HL-60 (cell line): ENCODE measurements around the gene HES6.

Source experiments
- DNase-seq, 2 experiments: peaks; one replicate each; pipeline ENCODE4 v3.0.0-alpha.2; 2010 to 2020; ENCODE audit warnings: low read depth in 1 of 2, low spot score in 1 of 2
- H3K27ac ChIP-seq: fragments of 250-450 bp; sonication (Bioruptor Pico); replicated peaks from 2 replicates; pipeline ENCODE4 v1.5.1; 2020; ENCODE audit warnings: mild to moderate bottlenecking, moderate library complexity
- H3K27me3 ChIP-seq: fragments of 250-450 bp; sonication (Bioruptor Pico); 2 replicates; pipeline ENCODE4 v1.5.1; 2021; ENCODE audit warnings: mild to moderate bottlenecking, moderate library complexity; ENCODE audit not compliant: insufficient read depth, poor library complexity, severe bottlenecking
- H3K4me3 ChIP-seq: replicated peaks from 2 replicates; pipeline ENCODE4 v1.5.1; 2011; ENCODE audit warnings: mild to moderate bottlenecking, control low read depth, low read length; ENCODE audit not compliant: insufficient read depth
- CTCF ChIP-seq: IDR thresholded peaks from one replicate; pipeline ENCODE4 v1.5.1; 2011; ENCODE audit warnings: low read length, control low read depth, inconsistent platforms; ENCODE audit not compliant: insufficient read depth
- GABPA ChIP-seq: IDR thresholded peaks from 2 replicates; pipeline ENCODE4 v1.6.1; 2012; ENCODE audit warnings: low read depth
- POLR2AphosphoS5 ChIP-seq: IDR thresholded peaks from 2 replicates; pipeline ENCODE4 v1.6.1; 2012; ENCODE audit warnings: low read depth
- SPI1 ChIP-seq: IDR thresholded peaks from 2 replicates; pipeline ENCODE4 v1.6.1; 2012; ENCODE audit warnings: low read depth, mild to moderate bottlenecking, borderline replicate concordance
- TF ChIP-seq, protein P1 (sequence below): IDR thresholded peaks from 2 replicates; pipeline ENCODE4 v1.6.1; 2012; ENCODE audit warnings: low read depth; ENCODE audit not compliant: insufficient replicate concordance

Gene HES6

GRCh38 chr2:238239543-238239862, 335 bp downstream of the HES6 start:
- no peaks in the 10 kb centered on the region for H3K27me3 ChIP-seq
- H3K27ac ChIP-seq, result no peak overlapping the region
- TF ChIP-seq POLR2AphosphoS5, result no peak
- TF ChIP-seq CTCF, result no peak
- no peak for TF ChIP-seq SPI1
- TF ChIP-seq, protein P1, sequence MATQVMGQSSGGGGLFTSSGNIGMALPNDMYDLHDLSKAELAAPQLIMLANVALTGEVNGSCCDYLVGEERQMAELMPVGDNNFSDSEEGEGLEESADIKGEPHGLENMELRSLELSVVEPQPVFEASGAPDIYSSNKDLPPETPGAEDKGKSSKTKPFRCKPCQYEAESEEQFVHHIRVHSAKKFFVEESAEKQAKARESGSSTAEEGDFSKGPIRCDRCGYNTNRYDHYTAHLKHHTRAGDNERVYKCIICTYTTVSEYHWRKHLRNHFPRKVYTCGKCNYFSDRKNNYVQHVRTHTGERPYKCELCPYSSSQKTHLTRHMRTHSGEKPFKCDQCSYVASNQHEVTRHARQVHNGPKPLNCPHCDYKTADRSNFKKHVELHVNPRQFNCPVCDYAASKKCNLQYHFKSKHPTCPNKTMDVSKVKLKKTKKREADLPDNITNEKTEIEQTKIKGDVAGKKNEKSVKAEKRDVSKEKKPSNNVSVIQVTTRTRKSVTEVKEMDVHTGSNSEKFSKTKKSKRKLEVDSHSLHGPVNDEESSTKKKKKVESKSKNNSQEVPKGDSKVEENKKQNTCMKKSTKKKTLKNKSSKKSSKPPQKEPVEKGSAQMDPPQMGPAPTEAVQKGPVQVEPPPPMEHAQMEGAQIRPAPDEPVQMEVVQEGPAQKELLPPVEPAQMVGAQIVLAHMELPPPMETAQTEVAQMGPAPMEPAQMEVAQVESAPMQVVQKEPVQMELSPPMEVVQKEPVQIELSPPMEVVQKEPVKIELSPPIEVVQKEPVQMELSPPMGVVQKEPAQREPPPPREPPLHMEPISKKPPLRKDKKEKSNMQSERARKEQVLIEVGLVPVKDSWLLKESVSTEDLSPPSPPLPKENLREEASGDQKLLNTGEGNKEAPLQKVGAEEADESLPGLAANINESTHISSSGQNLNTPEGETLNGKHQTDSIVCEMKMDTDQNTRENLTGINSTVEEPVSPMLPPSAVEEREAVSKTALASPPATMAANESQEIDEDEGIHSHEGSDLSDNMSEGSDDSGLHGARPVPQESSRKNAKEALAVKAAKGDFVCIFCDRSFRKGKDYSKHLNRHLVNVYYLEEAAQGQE, result no peak
- no peak for TF ChIP-seq GABPA
- H3K4me3 ChIP-seq, result peak overlapping the region; percentile 67
- peak in 1 of 2 experiments; percentile 23 for DNase-seq

- Histone ChIP-seq H3K4me3 (peak overlapping the region; percentile 67), H3K27me3 (no peaks in the 10 kb centered on the region), H3K27ac (no peak overlapping the region)
- TF ChIP-seq CTCF (no peak), SPI1 (no peak), GABPA (no peak), POLR2AphosphoS5 (peak; percentile 38; the same call in 1 of the 2 replicates)
- TF ChIP-seq, protein P1, result no peak
- DNase-seq, result peak; percentile 48 to 56
These were observed 884 bp downstream of the HES6 start for GRCh38 chr2:238238766-238239542.

GRCh38 chr2:238238311-238238765, 1.5 kb downstream of the HES6 start:
- Histone ChIP-seq H3K27ac (no peak overlapping the region), H3K27me3 (no peaks in the 10 kb centered on the region), H3K4me3 (no peak overlapping the region; the same call in 1 of the 2 replicates)
- TF ChIP-seq CTCF, result no peak
- TF ChIP-seq POLR2AphosphoS5, result no peak
- no peak for TF ChIP-seq GABPA
- no peak for TF ChIP-seq SPI1
- TF ChIP-seq, protein P1, result no peak
- no peak for DNase-seq
